Activated B cell treated with CpG ODN at 0.5 μM for 24 hours (primary cell): Measurements from ENCODE around the gene C22orf23. TPM values are rescaled to one million over a fixed set of nuclear protein-coding genes. Genes with fewer than 3 reads are reported as not detected.

Source experiments
- ATAC-seq: fragments of 200-7000 bp; cut with Tn5 transposase; one replicate; pipeline ENCODE4 v1.10.0; 2021; ENCODE audit warnings: low read depth, mild to moderate bottlenecking, moderate library complexity
- CTCF ChIA-PET: fragments of 350-600 bp; sonication (Branson Sonifier 250); formaldehyde crosslinking; loops from one replicate; lab custom pipeline; 2021; ENCODE audit warnings: antibody characterized with exemption; lab: Charles Lee
- POLR2A ChIA-PET: fragments of 350-600 bp; sonication (Branson Sonifier 250); formaldehyde crosslinking; loops from one replicate; lab custom pipeline; 2021; ENCODE audit warnings: antibody characterized with exemption; lab: Charles Lee
- DNase-seq: peaks from one replicate; pipeline ENCODE4 v3.0.0; 2022
- H3K27ac Mint-ChIP-seq: one replicate; pipeline ENCODE4 v1.8.0; 2020; ENCODE audit warnings: mixed read lengths
- H3K27me3 Mint-ChIP-seq: one replicate; pipeline ENCODE4 v1.8.0; 2021; ENCODE audit warnings: mixed read lengths
- H3K36me3 Mint-ChIP-seq: one replicate; pipeline ENCODE4 v1.8.0; 2021; ENCODE audit warnings: low read depth, mixed read lengths
- H3K4me1 Mint-ChIP-seq: one replicate; pipeline ENCODE4 v1.8.0; 2021; ENCODE audit warnings: mixed read lengths
- H3K4me3 Mint-ChIP-seq: one replicate; pipeline ENCODE4 v1.8.0; 2020; ENCODE audit warnings: mild to moderate bottlenecking, mixed read lengths
- H3K9me3 Mint-ChIP-seq: one replicate; pipeline ENCODE4 v1.8.0; 2020; ENCODE audit warnings: mixed read lengths
- CTCF ChIP-seq: fragments of 200-600 bp; IDR thresholded peaks from one replicate; pipeline ENCODE4 v1.8.0; 2022; ENCODE audit warnings: antibody characterized with exemption, mild to moderate bottlenecking
- intact Hi-C: fragments of 100-400 bp; cut with micrococcal nuclease; formaldehyde crosslinking; loops from one replicate; pipeline ENCODE4 v1.15.1; 2024
- total RNA-seq: library from RNA; stranded (reverse); gene quantifications from 2 replicates; pipeline ENCODE4 v1.2.3, GENCODE V29; 2022

C22orf23 gene
- total RNA-seq, 1 donor from 2014 or later: 0.16 TPM

- CTCF ChIA-PET: no interaction called here
Observed at GRCh38 chr22:37926358-37926757, 27.0 kb downstream of the C22orf23 start.

GRCh38 chr22:37925767-37926166, 27.6 kb downstream of the C22orf23 start:
- Mint-ChIP-seq H3K27ac (no peak overlapping the region), H3K36me3 (peaks cover 48% of the 10 kb centered on the region), H3K27me3 (no peaks in the 10 kb centered on the region), H3K4me3 (no peak overlapping the region), H3K4me1 (peaks cover 4% of the 10 kb centered on the region), H3K9me3 (no peaks in the 10 kb centered on the region)
- DNase-seq (no peak), ATAC-seq (no peak)
- intact Hi-C loops: no loop called here
- TF ChIP-seq CTCF: no peak
- POLR2A ChIA-PET: no interaction called here
- CTCF ChIA-PET: no interaction called here

More at GRCh38 chr22:37926358-37926757, 27.0 kb downstream of the C22orf23 start:
- peaks cover 6% of the 10 kb centered on the region for H3K4me1 Mint-ChIP-seq
- no peaks in the 10 kb centered on the region for H3K9me3 Mint-ChIP-seq
- H3K27ac Mint-ChIP-seq: no peak overlapping the region
- no peak for ATAC-seq
- intact Hi-C loops: no loop called here
- TF ChIP-seq CTCF: no peak
- no peak overlapping the region for H3K4me3 Mint-ChIP-seq
- DNase-seq: no peak
- peaks cover 48% of the 10 kb centered on the region for H3K36me3 Mint-ChIP-seq
- H3K27me3 Mint-ChIP-seq: no peaks in the 10 kb centered on the region
- POLR2A ChIA-PET: no interaction called here

GRCh38 chr22:37925330-37925729, 28.1 kb downstream of the C22orf23 start:
- Mint-ChIP-seq H3K4me3 (no peak overlapping the region), H3K27ac (no peak overlapping the region), H3K27me3 (no peaks in the 10 kb centered on the region), H3K4me1 (peaks cover under 1% of the 10 kb centered on the region), H3K9me3 (no peaks in the 10 kb centered on the region), H3K36me3 (peaks cover 48% of the 10 kb centered on the region)
- DNase-seq (no peak), ATAC-seq (no peak)
- intact Hi-C loops: no loop called here
- TF ChIP-seq CTCF: no peak
- ChIA-PET POLR2A (no interaction called here), CTCF (no interaction called here)

- peaks cover 7% of the 10 kb centered on the region for H3K4me1 Mint-ChIP-seq
- peaks cover 52% of the 10 kb centered on the region for H3K36me3 Mint-ChIP-seq
- no peak overlapping the region for H3K27ac Mint-ChIP-seq
- TF ChIP-seq CTCF: no peak
- intact Hi-C loops: no loop called here
- no peaks in the 10 kb centered on the region for H3K27me3 Mint-ChIP-seq
- ChIA-PET POLR2A (no interaction called here), CTCF (interaction anchor here (1.0 kb wide), 1 partner anchor 28 kb away, joined by 3 read pairs; no protein-coding TSS in a partner anchor)
- no peak overlapping the region for H3K4me3 Mint-ChIP-seq
- ATAC-seq: no peak
- no peaks in the 10 kb centered on the region for H3K9me3 Mint-ChIP-seq
- DNase-seq: no peak
Observed at GRCh38 chr22:37924386-37925065, 28.9 kb downstream of the C22orf23 start.

GRCh38 chr22:37923927-37924326, 29.5 kb downstream of the C22orf23 start:
- POLR2A ChIA-PET: no interaction called here

More at GRCh38 chr22:37923927-37924326, 29.5 kb downstream of the C22orf23 start:
- no peak for TF ChIP-seq CTCF
- Mint-ChIP-seq H3K4me3 (no peak overlapping the region), H3K27ac (no peak overlapping the region), H3K27me3 (no peaks in the 10 kb centered on the region), H3K4me1 (peaks cover 7% of the 10 kb centered on the region), H3K9me3 (no peaks in the 10 kb centered on the region), H3K36me3 (peaks cover 47% of the 10 kb centered on the region)
- CTCF ChIA-PET: interaction anchor here (1.0 kb wide), 1 partner anchor 28 kb away, joined by 3 read pairs; no protein-coding TSS in a partner anchor
- ATAC-seq (no peak), DNase-seq (no peak)
- intact Hi-C loops: no loop called here
